ENCODE data around the gene TCAF2.
"Not testable (repeated sequence)": the region's sequence is repeated elsewhere in the genome, so short reads cannot be mapped to it uniquely, and the experiment has no call there.

DNA sequence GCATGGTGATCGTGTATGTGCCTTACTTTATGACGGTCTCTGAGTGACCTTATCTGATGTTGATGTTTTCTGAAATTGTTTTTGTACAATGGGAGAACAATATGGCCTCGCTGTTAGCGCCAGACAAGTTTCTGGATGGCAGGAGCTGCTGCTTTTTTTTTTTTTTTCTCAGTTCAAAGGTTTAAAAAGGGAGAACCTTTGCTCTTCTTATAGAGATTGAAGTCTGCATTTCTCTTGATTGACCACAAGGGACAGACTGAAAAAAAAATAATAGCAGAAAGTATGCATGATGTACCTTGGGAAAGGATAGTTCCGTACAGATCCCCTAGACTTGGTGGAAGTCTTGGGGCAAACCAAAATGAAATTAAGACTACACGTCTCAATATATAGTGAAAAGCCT, 5.2 kb upstream of the TCAF2 start:
- TF ChIP-seq, protein P1, sequence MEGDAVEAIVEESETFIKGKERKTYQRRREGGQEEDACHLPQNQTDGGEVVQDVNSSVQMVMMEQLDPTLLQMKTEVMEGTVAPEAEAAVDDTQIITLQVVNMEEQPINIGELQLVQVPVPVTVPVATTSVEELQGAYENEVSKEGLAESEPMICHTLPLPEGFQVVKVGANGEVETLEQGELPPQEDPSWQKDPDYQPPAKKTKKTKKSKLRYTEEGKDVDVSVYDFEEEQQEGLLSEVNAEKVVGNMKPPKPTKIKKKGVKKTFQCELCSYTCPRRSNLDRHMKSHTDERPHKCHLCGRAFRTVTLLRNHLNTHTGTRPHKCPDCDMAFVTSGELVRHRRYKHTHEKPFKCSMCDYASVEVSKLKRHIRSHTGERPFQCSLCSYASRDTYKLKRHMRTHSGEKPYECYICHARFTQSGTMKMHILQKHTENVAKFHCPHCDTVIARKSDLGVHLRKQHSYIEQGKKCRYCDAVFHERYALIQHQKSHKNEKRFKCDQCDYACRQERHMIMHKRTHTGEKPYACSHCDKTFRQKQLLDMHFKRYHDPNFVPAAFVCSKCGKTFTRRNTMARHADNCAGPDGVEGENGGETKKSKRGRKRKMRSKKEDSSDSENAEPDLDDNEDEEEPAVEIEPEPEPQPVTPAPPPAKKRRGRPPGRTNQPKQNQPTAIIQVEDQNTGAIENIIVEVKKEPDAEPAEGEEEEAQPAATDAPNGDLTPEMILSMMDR (conservative IDR thresholded peaks at IDR 0.05 in 1 of 2, IDR thresholded peaks at IDR 0.05 in 1 of 2; ENCODE audit: extremely low read depth in 1 of 2, insufficient read depth in 1 of 2, low read depth in 1 of 2, low read length in 2 of 2): not testable (repeated sequence)
- TF ChIP-seq EZH2 (IDR thresholded peaks at IDR 0.05; ENCODE audit: borderline replicate concordance, low read length): not testable (repeated sequence)

Data from mammary epithelial cell (primary cell).